NCI-H2029 treated with DMSO at 0.1 percent for 48 hours (cell line): Measurements from ENCODE around the gene CORIN.

Experiments used
- DNase-seq: peaks from one replicate; lab custom pipeline; 2025; lab: John Stamatoyannopoulos, UW

The CORIN gene

GRCh38 chr4:47642985-47643760 is 194.7 kb downstream of the CORIN start:
- DNase-seq = no peak

- no peak for DNase-seq
Measured at GRCh38 chr4:47642191-47642830, 195.6 kb downstream of the CORIN start.

GRCh38 chr4:47641755-47642154 is 196.1 kb downstream of the CORIN start:
- DNase-seq = no peak

GRCh38 chr4:47640911-47641310 is 197.0 kb downstream of the CORIN start:
- DNase-seq = no peak

- no peak for DNase-seq
Measured at GRCh38 chr4:47639531-47639930, 198.3 kb downstream of the CORIN start.

- no peak for DNase-seq
Measured at GRCh38 chr4:47631161-47631560, 206.7 kb downstream of the CORIN start.

- DNase-seq = no peak
Measured at GRCh38 chr4:47624031-47624441, 213.8 kb downstream of the CORIN start.

- no peak for DNase-seq
Measured at GRCh38 chr4:47621181-47621580, 216.7 kb downstream of the CORIN start.

GRCh38 chr4:47619691-47620090 is 218.2 kb downstream of the CORIN start:
- no peak for DNase-seq

GRCh38 chr4:47617607-47618006 is 220.3 kb downstream of the CORIN start:
- no peak for DNase-seq

GRCh38 chr4:47615385-47615784 is 222.5 kb downstream of the CORIN start:
- DNase-seq = no peak

GRCh38 chr4:47612116-47613023 is 225.5 kb downstream of the CORIN start:
- no peak for DNase-seq

- no peak for DNase-seq
Measured at GRCh38 chr4:47606482-47606881, 231.4 kb downstream of the CORIN start.

- DNase-seq = no peak
Measured at GRCh38 chr4:47598896-47599295, 239.0 kb downstream of the CORIN start.

GRCh38 chr4:47598320-47598719 is 239.5 kb downstream of the CORIN start:
- DNase-seq = no peak

- DNase-seq = no peak
Measured at GRCh38 chr4:47597696-47598095, 240.2 kb downstream of the CORIN start.

GRCh38 chr4:47590325-47590724 is 247.5 kb downstream of the CORIN start:
- DNase-seq = no peak

GRCh38 chr4:47579235-47579634 is 258.6 kb downstream of the CORIN start:
- DNase-seq = peak; percentile 9

GRCh38 chr4:47577779-47578553 is 259.9 kb downstream of the CORIN start:
- no peak for DNase-seq

GRCh38 chr4:47572981-47573380 is 264.9 kb downstream of the CORIN start:
- no peak for DNase-seq

GRCh38 chr4:47570816-47571215 is 267.1 kb downstream of the CORIN start:
- no peak for DNase-seq

- no peak for DNase-seq
Measured at GRCh38 chr4:47567511-47567910, 270.4 kb downstream of the CORIN start.
